GM15510 (cell line): ENCODE measurements around the gene TBX19.

ENCODE experiments used
- POLR2A ChIP-seq: IDR thresholded peaks from 3 replicates; pipeline ENCODE4 v1.6.1; 2011; ENCODE audit warnings: borderline replicate concordance; ENCODE audit not compliant: insufficient read length; ENCODE audit errors: extremely low read depth

The TBX19 gene

DNA sequence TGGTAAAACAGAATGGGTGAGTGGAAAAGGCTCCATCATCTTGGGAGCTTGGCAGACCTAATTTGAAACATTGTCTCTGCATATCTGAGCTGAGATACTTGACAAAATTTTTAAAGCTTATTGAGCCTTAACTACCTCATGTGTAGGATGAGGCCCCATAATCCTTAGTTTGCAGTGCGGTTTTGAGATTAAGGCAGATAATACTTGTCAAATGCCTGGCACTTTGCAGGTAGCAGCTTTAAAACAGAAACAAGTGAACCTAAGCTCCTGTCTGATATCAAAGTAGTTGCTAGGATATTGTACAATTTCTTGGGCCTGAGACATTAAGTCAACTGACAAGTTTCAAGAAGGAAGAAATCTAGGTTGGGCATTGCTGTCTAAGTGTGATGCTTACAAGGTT, 65.3 kb downstream of the TBX19 start:
- no peak for TF ChIP-seq POLR2A

DNA sequence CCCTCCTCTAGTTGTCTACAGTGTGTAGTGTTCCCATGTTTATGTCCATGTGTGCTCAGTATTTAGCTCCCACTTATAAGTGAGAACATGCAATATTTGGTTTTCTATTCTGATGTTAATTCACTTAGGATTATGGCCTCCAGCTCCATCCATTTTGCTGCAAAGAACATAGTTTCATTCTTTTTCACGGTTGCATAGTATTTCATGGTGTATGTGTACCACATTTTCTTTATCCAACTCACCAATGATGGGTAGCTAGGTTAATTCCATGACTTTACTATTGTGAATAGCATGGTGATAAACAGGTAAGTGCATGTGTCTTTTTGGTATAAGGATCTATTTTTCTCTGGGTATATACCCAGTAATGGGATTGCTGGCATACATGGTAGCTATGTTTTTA, 67.0 kb downstream of the TBX19 start:
- TF ChIP-seq POLR2A: no peak

DNA sequence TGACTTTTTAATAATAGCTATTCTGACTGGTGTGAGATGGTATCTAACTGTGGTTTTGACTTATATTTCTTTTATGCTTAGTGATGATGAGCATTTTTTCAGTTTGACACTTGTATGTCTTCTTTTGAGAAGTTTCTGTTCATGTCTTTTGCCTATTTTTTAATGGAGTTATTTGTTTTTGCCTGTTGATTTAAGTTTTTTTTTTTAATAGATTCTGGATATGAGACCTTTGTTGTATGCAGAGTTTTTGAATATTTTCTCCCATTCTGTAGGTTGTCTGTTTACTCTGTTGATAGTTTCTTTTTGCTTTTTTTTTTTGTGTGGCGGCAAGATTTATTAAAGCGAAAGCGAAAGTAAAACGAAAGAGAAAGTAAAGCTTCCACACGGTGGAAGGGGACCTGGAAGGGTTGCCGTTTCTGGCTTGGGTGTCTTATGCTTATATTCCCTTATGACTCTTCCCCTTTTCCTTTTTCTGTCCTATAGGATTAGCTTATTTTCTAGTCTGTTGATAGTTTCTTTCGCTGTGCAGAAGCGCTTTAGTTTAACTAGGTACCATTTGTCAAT, 67.6 kb downstream of the TBX19 start:
- TF ChIP-seq POLR2A: no peak

DNA sequence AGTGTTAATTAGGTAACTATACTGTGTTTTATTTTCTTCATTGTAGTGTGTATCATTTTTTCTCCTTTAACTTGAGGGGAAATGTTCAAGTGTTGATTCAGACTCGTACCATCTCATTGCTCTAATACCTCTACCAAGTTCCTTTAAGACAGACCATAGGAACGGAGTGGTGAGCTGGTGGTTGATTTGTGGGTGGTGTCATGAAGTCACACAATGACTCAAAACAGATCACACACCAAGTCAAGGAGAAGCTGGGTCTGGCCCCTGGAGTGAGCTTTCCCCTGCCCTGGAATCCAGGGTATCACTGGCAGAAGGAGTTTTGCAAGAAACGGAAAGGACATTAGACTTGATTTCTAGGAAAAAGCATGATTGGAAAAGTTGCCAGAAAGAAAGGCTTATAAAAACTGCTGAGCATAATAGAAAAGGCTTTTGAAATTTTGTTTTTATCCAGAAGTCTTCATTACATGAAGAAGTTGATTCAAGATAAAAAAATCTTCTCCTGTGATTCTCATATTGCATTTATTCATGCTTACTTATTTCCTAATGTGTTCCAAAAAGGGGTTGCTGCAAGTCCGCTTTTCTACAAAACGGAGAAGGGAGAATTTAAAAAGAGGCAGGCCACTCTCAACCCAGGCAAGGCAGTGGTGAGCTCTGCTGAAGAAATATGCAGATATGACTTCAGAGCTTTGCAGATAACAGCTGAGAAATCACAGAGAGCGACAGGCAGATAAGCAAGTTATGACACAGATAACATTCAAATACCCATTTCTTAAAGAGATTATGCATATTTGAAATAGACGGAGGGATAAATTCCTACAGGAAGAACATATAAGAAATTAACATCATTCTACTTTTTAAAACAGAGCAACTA, 79.7 kb downstream of the TBX19 start:
- TF ChIP-seq POLR2A: no peak

DNA sequence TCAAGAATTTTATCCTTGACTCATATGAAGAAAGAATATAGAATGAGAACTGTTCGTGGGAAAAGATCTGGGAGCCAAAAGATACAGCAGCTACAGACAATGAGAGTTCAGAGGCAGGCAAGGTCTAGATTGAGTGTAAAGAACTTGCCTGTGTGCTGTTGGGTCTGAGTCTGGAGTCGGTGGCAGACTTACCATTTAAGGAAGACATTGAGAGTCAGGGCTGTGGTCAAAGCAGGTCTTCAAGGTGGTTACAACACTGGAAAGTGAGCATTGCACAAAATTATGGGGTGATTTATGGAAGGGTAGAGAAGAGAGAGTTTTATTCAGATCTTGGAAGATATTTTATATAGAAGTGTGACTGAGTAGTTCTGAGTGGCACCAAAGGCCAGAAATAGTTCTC, 80.6 kb downstream of the TBX19 start:
- no peak for TF ChIP-seq POLR2A

DNA sequence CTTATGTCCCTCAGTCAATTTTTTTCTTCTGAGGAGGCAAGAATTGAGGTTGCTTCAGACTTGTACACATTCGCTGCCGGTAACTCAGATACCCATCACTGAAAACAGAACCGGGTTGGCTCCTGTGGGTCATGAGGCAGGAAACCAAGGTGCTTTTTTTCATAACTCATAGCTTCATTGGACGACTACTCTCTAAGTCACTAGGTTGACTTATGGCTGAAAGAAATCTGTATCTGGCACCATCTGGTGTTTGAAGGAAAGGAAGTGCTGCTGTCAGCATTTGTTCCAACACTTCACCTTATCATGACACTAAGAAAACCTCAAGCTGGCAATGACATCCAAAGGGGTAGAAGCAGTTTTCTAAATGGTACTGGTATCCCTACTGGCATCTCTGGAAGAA, 82.3 kb downstream of the TBX19 start:
- TF ChIP-seq POLR2A: no peak
